H7 (cell line): ENCODE results near the gene ZNF454. TPM values are rescaled to one million over a fixed set of nuclear protein-coding genes. Genes with fewer than 3 reads are reported as not detected.

Experiments used
- DNase-seq: peaks from one replicate; pipeline ENCODE4 v3.0.0; 2012
- H3K27me3 ChIP-seq: 2 replicates; pipeline ENCODE4 v1.6.0; 2011; ENCODE audit warnings: mild to moderate bottlenecking, low read length; ENCODE audit not compliant: control insufficient read depth, insufficient read depth
- H3K36me3 ChIP-seq: replicated peaks from 2 replicates; pipeline ENCODE4 v1.5.1; 2011; ENCODE audit warnings: low read length; ENCODE audit not compliant: control insufficient read depth, insufficient read depth
- H3K4me3 ChIP-seq: 2 replicates; pipeline ENCODE4 v1.5.1; 2011; ENCODE audit warnings: low read depth, mild to moderate bottlenecking, control low read depth, low read length, moderate library complexity; ENCODE audit not compliant: insufficient read depth
- total RNA-seq: library from RNA; depleted of rRNA; stranded (reverse); fragments of >200 nt; shearing (Covaris generic); gene quantifications from 2 replicates; pipeline ENCODE4 v1.2.3, GENCODE V29; 2014; rRNA removed

The ZNF454 gene
- total RNA-seq, 1 experiment from 2014 or later = 0.14 TPM

DNA sequence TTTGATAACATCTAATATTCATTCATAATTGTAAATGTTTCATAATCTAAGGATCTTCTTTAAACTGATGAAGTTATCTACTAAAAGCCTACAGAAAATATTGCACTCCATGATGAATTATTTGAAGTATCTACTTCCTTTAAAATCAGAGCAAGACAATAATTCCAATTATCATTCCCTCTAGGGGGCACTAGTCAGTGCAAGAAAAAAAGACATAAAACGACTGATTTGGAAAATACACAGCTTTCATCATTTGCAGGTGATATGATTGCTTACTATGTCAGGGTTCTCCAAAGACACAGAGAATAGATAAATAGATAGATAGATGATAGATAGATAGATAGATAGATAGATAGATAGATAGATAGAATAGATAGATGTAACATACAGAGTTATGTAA is 67.7 kb downstream of the ZNF454 start:
- Histone ChIP-seq H3K27me3 (no peaks in the 10 kb centered on the region), H3K36me3 (no peaks in the 10 kb centered on the region), H3K4me3 (no peak overlapping the region)
- no peak for DNase-seq

Other genes starting within 250 kb of the ZNF454 start
- gene ZNF354A, start 210.5 kb upstream of the ZNF454 start, total RNA-seq = 19.4 and 26.0 TPM in 2 replicates
- gene ZNF354B, start 81.2 kb upstream of the ZNF454 start, total RNA-seq = 2.7 and 11.7 TPM in 2 replicates
- gene ZFP2, start 45.3 kb upstream of the ZNF454 start, total RNA-seq = 0.28 and 1.3 TPM in 2 replicates
- not detected in 2 replicates for gene GRM6, start 54.1 kb downstream of the ZNF454 start, total RNA-seq
- 2.0 and 2.5 TPM in 2 replicates for gene ZNF879, start 82.6 kb downstream of the ZNF454 start, total RNA-seq
- gene ZNF354C, start 119.2 kb downstream of the ZNF454 start, total RNA-seq = 0.03 and 0.07 TPM in 2 replicates